Measurements from ENCODE around the gene COL27A1. TPM values are rescaled to one million over a fixed set of nuclear protein-coding genes. Genes with fewer than 3 reads are reported as not detected.
"Not testable (repeated sequence)": the region's sequence is repeated elsewhere in the genome, so short reads cannot be mapped to it uniquely, and the experiment has no call there.

Gene COL27A1
- total and polyA plus RNA-seq, 2 donors: 8.1 to 21.5 TPM

DNA sequence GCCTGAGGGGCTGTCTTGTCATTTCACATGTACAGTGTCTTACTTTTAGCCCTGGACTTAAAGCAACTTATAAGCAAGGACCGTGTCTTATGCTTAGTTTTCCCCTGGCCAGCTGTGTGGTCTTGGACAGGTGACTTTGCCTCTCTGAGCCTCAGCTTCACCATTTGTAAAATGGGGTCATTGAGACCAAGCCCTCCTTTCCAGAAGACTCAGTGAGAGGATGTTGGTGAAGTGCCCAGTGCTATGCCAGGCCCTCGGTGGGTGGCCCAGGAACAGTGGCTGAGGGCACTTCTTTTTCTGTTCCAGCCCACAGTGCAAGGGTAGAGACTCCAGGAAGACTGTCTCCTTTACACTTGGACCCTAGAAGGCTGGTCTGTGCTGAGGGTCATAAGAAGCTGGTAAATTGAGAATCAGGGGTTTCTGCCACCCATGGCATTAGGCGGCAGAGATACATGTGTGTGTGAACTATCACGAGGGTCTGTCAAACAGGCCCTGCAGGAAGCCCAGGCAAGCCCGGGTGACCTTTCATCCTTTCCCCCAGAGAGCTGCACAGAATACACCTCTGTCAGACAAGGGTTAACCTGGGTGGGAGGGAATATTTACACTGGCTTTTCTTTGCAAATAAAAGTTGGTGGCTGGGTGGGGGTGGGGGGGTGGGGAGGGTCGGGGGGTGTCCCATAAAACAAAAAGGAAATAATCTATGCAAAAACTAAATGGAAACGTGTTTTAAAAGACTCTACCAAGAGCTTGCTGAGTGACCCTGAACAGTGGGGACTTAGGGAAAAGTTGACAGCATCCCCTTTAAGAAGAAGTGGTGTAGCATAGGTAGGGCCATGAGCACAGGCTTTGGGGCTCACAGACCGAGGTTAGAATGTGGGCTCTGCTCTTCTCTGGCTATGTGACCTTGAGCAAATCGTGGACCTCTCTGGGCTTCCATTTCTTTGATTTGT lies 35.8 kb upstream of the COL27A1 start:
- Histone ChIP-seq H3K4me1 (ENCODE audit: insufficient read depth) (no peaks in the 10 kb centered on the region), H3K4me3 (ENCODE audit: low read depth, low read length) (no peak overlapping the region), H3K36me3 (ENCODE audit: insufficient read depth) (no peaks in the 10 kb centered on the region), H3K27ac (ENCODE audit: low read depth) (no peak overlapping the region)
- 57% methylated on average over 9 of the region's 9 CpGs for WGBS
- DNase-seq (ENCODE audit: extremely low spot score): no peak

DNA sequence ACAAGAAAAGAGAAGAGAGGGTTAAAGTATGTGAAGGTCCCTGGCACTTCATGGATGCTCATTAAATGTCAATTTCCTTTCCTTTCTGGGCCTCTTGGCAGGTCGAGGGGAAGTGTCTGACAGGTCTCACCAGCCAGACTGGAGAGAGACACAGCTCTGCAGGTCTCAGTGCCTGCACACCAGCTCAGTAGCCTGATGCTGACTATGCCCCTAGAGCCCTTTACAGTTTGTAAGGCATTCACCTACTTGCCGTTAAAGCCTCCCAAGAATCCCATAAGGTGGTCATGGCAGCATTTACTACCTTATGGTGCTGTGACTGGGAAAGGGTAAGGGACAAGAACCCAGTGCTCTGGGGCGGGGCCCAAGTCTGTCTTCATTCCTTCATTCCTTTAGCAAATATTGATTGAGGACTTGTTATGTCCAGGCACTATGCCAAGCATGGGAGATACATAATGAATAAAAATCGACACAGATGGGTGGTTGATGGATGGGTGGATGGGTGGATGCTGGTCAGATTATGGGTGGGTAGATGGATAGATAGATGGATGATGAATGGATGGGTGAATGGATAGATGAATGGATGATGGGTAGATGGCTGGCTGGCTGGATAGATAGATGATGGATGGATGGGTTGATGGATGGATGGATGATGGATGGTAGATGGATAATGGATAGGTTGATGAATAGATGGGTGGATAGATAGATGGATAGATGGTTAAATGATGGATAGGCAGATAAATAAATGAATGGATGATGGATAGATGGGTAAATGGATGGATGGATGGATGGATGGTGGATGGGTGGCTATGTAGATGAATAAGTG lies 34.9 kb upstream of the COL27A1 start:
- Histone ChIP-seq H3K36me3 (ENCODE audit: insufficient read depth) (no peaks in the 10 kb centered on the region), H3K27ac (ENCODE audit: low read depth) (no peak overlapping the region), H3K4me1 (ENCODE audit: insufficient read depth) (no peaks in the 10 kb centered on the region), H3K4me3 (ENCODE audit: low read depth, low read length) (no peak overlapping the region)
- no peak for DNase-seq (ENCODE audit: extremely low spot score)
- WGBS: 59% methylated on average over 4 of the region's 4 CpGs

DNA sequence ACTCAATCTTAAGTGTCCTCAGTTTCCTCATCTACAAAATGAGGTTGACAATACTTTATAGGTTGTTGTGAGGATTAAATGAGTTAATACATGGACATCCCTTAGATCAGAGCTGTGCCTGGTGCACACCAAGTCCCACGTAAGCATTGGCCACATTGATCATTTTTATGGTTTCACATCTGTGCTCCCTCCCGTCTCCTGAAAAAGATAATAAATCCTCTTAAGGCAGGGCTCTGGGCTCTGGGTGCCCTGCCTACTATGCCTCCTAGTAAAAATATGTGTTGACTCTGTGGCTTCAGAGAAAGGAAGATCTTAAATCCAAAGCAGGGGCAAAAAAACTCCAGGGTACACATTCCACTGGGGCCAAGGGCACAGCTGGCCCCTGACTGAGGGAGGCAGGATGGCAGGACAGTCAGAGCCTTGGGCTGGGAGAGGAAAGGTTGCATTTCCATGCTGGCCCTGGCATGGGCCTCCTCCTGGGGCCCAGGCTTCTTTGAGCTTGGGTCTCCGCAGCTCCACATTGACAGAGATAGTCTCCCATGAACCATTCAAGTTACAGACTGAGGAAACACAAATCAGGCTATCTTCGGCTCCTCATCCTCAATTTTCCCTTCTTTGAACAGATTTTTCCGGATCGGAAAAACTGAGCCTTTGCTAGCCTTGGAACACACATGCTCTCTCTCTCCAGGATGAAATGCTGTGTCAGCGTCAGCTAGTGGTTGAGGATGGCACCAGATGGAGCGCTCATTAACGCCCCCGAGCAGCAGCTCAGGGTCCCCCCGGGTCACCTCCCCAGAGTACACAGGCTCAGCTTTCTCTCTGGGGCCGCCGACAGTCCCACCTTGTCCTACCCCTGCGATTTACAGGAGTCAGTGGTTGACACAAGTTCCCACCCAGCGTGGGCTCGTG lies 33.9 kb upstream of the COL27A1 start:
- Histone ChIP-seq H3K27ac (ENCODE audit: low read depth) (no peak overlapping the region), H3K4me1 (ENCODE audit: insufficient read depth) (no peaks in the 10 kb centered on the region), H3K4me3 (ENCODE audit: low read depth, low read length) (no peak overlapping the region), H3K36me3 (ENCODE audit: insufficient read depth) (no peaks in the 10 kb centered on the region)
- 80% methylated on average over 16 of the region's 16 CpGs for WGBS
- no peak for DNase-seq (ENCODE audit: extremely low spot score)

DNA sequence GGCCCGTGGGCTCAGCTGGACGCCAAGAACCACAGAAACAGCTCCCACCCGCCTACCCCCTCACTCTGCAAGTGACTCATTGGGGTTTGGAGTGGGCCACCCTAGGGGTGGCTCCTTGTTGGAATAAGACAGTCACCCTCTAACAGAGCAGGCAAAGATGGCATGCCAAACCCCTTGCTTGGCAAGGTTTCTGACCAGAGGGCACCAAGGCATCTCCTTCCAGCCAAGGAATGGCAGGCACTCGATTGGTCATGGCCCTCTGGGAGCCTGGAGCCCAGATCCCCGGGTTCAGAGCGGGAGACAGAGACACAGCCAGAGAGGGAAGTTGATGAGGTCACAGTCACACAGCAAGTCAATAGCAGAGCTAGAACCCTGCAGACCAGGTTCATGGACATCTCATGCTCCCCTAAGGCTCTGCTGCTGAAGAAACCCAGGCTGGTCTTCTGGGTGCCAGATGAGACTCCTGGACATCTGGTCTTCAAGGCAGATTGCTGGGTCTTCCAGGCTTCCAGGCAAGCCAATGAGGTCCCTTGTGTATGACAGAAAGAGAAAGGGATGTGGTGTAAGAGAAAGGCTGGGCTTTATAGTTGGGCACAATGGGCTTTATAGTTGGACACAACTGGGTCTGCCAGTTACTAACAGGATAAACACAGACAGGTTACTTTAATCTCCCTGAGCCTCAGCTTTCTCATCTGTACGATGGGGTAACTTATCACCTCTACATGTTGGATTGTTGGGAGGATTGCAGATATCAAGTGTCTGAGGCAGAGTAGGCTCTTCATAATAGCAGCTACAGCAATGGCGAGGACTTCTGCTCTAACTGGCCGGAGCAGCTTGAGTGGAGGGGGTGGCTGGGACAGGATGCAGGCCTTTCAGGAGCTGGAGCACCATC lies 33.0 kb upstream of the COL27A1 start:
- no peaks in the 10 kb centered on the region for H3K36me3 ChIP-seq (ENCODE audit: insufficient read depth)
- no peaks in the 10 kb centered on the region for H3K4me1 ChIP-seq (ENCODE audit: insufficient read depth)
- no peak for DNase-seq (ENCODE audit: extremely low spot score)
- H3K4me3 ChIP-seq (ENCODE audit: low read depth, low read length): no peak overlapping the region
- 89% methylated on average over 9 of the region's 9 CpGs for WGBS
- no peak overlapping the region for H3K27ac ChIP-seq (ENCODE audit: low read depth)

DNA sequence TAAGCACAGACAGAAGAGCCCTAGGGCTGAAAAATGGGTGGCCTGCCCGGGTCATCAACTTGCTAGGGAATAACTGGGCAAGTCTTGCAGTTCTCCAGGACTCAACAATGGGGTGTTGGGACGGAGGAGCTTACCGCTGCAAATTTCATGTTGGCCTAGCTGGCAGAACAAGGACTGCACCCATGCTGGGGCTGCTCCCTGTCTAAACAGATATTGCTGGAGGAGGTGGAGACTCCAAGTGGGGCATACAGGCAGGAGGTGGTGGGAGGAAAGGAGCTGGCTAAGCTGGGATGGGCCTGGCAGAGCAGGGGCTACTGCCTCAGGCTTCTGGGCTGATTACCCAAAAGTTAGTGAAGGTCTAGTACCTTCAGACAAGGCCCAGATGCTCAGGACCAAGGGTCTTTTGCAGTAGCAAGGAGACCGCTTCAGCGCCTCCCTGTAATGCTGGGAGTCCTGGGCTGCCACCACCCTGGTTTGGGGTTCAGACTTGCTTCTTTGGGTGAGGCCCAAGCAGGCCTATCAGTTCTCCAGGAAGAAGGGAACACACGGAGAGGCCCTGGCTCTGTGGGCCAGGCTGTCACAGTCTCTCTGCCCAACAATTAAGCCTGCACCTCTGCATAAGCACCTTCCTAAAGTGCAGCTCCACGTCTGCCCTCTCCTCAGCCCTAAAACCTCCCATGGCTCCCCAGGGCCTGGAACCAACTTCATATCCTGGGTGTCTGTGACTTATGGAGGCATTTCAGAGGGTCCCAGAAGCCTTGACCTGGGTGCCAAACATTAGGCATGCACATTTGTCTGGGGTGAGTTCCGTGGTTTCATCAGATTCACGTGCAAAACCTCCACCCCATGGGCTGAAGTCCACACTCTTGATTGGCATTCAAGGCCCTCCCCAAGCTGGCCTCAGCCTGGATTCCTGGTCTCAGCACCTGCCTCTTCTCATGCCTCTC lies 32.0 kb upstream of the COL27A1 start:
- Histone ChIP-seq H3K27ac (ENCODE audit: low read depth) (no peak overlapping the region), H3K4me3 (ENCODE audit: low read depth, low read length) (no peak overlapping the region), H3K36me3 (ENCODE audit: insufficient read depth) (no peaks in the 10 kb centered on the region), H3K4me1 (ENCODE audit: insufficient read depth) (no peaks in the 10 kb centered on the region)
- DNase-seq (ENCODE audit: extremely low spot score): no peak
- 88% methylated on average over 9 of the region's 9 CpGs for WGBS

DNA sequence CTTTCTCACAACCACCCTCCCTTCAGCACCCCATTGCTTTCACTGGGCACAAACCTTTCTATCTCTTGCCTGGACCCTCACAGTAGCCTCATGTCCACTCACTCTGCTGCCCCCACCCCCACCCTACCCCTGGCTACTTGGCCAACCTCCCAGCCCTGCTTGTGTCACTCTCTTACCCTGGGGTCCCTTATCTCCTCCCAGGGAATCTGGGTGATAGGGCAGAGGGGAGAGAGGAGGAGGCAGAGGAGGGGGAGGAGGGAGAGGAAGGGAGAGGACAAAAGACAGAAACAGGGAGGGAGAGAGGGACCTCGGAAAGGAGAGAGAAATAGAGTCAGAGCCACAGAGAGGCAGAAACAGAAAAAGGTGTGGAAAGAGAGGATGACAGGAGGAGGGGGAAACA lies 31.2 kb upstream of the COL27A1 start:
- H3K36me3 ChIP-seq (ENCODE audit: insufficient read depth): no peaks in the 10 kb centered on the region
- 69% methylated on average over 1 of the region's 1 CpG for WGBS
- H3K4me3 ChIP-seq (ENCODE audit: low read depth, low read length): no peak overlapping the region
- DNase-seq (ENCODE audit: extremely low spot score): no peak
- H3K4me1 ChIP-seq (ENCODE audit: insufficient read depth): no peaks in the 10 kb centered on the region
- no peak overlapping the region for H3K27ac ChIP-seq (ENCODE audit: low read depth)

DNA sequence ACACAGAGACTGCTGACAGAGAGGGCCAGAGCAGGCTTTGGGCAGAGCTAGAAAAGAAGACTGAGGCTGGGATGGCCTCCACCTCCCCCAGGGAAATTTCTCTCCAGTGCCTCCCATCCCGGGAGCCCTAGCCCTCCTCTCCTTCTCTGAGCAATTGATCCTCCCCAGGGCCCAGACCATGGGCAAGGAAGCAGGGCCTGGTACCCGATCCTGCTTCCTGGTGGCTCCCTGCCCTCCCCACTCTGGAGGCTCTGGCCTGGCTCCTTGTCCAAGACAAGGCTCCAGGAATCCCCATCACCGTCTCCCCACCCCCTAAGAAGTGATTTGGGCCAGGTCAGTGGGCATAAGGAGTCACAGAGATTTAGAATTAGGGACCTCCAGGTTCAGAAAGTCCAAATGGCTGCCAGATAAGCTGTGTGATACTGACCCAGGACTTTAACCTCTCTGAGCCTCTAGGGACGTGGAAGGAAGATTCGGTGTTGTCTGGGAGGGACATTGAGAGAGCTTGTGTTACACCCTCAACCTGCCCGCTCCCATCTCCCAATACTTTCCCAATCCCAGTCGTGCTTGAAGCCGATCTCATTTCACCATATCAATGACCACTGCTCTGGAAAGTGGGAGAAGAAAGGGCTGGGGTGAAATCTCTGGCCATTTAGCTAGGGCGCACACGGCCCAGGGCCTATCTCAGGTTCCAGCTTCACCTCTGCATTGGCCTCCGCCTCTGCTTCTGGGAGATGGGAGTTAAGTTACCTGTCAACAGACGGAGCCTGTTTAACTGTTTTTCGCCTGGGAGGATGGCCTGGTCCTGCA lies 30.5 kb upstream of the COL27A1 start:
- 94% methylated on average over 13 of the region's 13 CpGs for WGBS
- Histone ChIP-seq H3K4me3 (ENCODE audit: low read depth, low read length) (no peak overlapping the region), H3K36me3 (ENCODE audit: insufficient read depth) (no peaks in the 10 kb centered on the region), H3K27ac (ENCODE audit: low read depth) (no peak overlapping the region), H3K4me1 (ENCODE audit: insufficient read depth) (no peaks in the 10 kb centered on the region)
- no peak for DNase-seq (ENCODE audit: extremely low spot score)

DNA sequence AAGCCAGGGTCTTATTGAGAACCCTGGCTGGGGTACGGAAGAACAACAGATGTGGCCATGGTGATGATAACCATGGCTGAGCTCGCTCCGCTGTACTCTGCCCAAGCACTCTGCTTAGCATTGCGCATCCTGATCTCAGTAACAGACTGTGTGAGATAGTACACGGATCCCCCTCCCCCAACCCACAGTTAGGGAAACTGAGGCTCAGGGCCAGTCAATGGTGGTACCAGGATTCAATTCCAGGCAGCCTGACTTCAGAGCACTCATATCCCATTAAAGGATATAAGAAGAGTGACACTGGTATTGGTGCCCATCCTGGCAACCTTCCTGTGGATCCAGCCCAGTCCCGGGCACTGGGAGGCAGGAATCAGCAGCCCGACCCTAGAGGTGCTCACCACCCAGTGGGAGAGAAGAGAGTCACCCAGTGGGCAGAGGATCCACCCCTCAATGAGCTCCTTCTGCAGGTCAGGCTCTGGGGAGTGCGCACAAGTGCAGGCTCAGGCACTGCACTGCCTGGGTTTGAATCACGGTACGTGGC lies 29.8 kb upstream of the COL27A1 start:
- no peak for DNase-seq (ENCODE audit: extremely low spot score)
- H3K27ac ChIP-seq (ENCODE audit: low read depth): no peak overlapping the region

DNA sequence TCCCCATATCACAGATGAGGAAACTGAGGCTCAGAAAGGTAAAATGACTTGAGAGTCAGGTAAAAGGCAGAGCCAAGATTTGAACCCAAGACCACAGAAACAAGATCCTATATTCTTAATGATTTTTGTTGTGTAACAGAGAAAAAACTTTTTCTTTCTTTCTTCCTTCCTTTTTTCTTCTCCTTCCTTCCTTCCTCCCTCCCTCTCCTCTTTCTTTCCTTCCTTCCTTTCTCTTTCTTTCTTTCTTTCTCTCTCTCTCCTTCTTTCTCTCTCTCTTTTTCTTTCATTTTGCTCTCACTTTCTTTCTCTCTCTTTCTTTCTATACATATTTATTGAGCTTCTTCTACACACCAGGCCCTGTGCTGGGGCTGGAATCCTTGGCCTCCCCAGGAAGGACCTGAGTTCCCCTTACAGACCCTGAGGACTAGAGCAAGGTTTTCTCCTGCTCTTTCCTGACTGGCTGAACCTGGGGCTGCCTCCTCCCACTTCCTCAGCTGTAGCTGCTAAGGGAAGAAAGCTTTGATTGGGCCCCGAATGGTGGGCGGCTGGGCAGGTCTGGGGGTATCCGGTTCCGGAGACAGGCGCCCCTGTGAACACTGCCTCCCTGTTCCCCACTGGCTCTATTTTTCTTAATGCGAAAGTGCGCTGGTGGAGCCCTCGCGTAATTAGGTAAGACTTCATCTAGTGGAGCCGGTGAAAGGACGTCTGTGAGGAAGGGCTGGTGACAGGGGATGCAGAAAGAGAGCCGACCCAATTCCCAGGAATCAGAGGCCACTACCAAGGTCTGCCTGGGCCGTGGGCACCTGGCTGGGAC lies 28.9 kb upstream of the COL27A1 start:
- no peaks in the 10 kb centered on the region for H3K4me1 ChIP-seq (ENCODE audit: insufficient read depth)
- no peak for DNase-seq (ENCODE audit: extremely low spot score)
- H3K4me3 ChIP-seq (ENCODE audit: low read depth, low read length): no peak overlapping the region
- no peaks in the 10 kb centered on the region for H3K36me3 ChIP-seq (ENCODE audit: insufficient read depth)
- WGBS: 75% methylated on average over 13 of the region's 13 CpGs
- no peak overlapping the region for H3K27ac ChIP-seq (ENCODE audit: low read depth)

More for the DNA sequence above, 29.8 kb upstream of the COL27A1 start:
- Histone ChIP-seq H3K36me3 (ENCODE audit: insufficient read depth) (no peaks in the 10 kb centered on the region), H3K4me1 (ENCODE audit: insufficient read depth) (no peaks in the 10 kb centered on the region), H3K4me3 (ENCODE audit: low read depth, low read length) (no peak overlapping the region)
- 70% methylated on average over 10 of the region's 10 CpGs for whole genome bisulfite sequencing

DNA sequence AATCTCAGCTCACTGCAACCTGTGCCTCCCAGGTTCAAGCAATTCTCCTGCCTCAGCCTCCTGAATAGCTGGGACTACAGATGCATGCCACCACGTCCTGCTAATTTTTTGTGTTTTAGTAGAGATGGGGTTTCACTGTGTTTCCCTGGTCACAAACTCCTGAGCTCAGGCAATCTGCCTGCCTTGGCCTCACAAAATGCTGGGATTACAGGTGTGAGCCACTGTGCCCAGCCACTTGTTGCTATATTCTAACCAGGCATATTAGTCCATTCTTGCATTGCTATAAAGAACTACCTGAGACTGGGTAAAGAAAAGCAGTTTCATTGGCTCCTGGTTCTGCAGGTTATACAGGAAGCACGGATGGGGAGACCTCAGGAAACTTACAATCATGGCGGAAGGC lies 26.6 kb upstream of the COL27A1 start:
- H3K4me3 ChIP-seq (ENCODE audit: low read depth, low read length); H3K27ac ChIP-seq (ENCODE audit: low read depth); H3K36me3 ChIP-seq (ENCODE audit: insufficient read depth); H3K4me1 ChIP-seq (ENCODE audit: insufficient read depth); DNase-seq (ENCODE audit: extremely low spot score): not testable (repeated sequence)
- 94% methylated on average over 3 of the region's 3 CpGs for WGBS
